ENCODE results near the gene PIGQ.

Gene PIGQ

DNA sequence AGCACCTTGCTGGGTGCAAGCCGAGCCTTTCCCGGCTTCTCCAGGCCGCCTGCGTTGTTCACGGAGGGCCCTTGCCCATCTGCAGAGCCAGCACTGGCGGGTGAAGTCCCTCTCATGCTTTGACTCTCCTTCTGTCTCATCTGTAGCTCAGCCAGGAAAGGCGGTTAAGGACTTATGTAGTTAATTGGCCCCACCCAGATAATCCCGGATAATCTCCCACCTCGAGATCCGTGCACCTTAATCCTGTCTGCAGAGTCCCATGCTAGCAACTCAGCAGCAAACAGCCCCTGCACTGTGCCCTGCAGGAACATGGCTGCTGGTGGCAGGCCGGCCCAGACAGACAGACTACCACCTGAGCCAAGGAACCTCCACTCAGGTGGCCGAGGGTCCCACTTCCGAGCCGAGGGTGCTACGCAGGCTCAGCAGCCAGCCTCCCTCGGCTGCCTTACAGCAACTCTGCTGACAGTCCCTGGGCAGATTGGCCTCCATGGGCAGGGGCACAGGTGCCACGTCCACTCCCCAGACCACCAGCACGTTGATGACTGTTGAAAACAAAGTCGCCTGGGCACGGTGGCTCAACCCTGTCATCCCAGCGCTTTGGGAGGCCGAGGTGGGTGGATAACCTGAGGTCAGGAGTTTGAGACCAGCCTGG, 37.0 kb downstream of the PIGQ start:
- DNase-seq (ENCODE audit: low spot score), result peak; percentile 46

DNA sequence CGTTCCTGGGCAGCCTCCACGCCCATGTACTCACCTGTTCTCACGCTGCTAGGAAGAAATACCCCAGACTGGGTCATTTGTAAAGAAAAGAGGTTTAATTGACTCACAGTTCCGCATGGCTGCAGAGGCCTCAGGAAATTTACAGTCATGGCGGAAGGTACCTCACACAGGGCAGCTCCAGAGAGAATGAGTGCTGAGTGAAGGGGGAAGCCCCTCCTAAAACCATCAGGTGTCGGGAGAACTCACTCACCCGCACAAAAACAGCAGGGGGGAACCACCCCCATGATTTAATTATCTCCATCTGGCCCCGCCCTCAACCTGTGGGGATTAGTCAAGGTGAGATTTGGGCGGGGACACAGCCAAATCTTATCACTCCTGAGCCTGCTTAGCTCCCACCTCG, 38.3 kb downstream of the PIGQ start:
- no peak for DNase-seq (ENCODE audit: low spot score)

DNA sequence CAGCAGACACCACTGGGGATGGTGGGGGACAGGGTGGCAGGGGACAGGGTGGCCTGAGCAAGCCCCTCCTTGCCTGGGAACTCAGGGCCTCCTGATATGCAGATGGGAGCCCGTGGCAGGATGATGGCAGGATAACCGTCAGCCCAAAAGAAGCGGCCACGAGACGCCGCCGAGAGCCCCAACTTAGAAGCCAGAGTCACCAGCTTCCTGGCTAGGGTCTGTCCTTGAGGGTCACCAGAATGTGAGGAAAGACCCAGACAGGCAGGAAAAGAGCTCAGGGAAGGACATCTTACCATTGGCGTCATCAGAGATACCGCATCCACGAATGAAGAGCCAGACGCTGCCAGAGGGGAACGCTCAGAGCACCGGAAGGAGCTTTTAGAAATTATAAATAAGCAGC, 39.5 kb downstream of the PIGQ start:
- no peak for DNase-seq (ENCODE audit: low spot score)

DNA sequence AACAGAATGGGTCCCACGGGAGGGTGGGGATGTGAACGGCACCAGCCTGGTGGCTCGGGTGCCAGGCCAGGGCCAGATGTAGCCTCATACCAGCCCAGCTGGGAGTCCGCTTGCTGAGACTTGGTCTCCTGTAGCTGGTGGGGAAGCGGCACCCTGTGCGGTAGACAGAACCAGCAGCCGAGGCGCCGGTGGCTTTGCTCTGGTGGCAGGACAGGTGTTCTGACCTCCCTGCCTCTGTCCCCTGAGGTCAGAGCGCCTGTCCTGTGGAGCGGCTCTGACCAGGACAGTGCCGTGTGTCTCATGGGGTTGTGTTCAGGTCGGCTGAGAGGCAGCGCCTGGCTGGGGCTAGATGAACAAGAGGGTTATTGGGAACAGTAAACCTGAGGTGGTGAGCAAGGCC, 40.2 kb downstream of the PIGQ start:
- no peak for DNase-seq (ENCODE audit: low spot score)

DNA sequence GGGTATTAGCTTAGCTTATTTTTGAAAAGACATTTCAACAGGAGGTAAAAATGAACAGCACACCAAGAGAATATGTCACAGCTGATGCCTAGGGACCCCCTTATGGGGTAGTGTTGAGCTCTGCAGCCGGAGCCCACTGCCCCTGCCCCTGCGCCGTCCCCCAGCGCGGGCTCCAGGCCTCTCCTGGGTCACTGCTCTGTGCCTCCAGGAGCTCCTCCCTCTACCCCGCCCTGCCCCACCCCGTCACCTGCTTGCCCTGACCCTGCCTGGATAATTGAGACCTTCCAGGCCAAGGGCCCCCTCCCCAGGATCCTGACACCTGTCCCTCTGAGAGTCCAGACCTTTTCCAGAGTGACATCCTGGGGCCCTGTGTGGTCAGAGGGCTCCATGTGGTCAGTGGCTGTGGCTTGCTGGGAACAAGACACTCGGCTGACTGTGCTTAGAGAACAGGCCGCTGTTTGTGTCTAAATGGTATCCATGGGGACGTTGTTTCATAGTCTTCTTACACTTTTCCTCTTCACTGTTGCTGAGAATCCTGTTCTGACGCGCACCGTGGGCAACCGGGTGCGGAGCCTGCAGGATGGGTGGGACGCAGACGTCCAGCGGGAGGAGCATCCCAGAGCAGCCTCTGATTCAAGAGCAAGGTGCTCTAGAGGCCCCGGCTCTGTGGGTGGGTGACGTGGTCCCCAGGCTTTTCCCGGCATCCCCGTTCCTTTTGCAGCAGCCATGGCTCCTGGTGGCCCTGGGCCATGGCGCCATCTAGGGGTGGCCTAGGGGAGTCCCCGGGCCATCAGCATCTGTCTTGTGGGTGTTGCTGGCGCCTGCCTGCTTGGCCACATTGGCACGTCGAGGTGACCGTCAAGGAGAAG, 41.0 kb downstream of the PIGQ start:
- DNase-seq (ENCODE audit: low spot score), result peak; percentile 69

DNA sequence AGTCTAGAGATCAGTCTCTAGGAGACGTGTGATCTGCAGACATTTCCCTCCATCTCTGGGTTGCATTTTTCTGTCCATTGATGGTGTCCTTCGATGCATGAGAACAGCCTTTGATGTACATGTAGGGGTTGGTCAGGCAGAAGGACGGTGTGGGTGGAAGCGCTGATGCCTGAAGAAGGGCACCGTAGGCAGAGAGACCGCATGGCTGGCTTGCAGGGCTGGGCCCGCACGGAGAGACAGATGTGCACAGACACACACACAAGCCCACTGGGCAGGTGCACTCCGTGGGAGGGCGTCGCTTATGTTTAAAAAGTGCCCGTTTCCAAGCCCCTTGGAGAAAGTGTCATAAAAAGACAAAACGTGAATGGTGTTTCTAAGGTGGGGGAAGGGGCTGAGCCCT, 45.4 kb downstream of the PIGQ start:
- DNase-seq (ENCODE audit: low spot score), result no peak

DNA sequence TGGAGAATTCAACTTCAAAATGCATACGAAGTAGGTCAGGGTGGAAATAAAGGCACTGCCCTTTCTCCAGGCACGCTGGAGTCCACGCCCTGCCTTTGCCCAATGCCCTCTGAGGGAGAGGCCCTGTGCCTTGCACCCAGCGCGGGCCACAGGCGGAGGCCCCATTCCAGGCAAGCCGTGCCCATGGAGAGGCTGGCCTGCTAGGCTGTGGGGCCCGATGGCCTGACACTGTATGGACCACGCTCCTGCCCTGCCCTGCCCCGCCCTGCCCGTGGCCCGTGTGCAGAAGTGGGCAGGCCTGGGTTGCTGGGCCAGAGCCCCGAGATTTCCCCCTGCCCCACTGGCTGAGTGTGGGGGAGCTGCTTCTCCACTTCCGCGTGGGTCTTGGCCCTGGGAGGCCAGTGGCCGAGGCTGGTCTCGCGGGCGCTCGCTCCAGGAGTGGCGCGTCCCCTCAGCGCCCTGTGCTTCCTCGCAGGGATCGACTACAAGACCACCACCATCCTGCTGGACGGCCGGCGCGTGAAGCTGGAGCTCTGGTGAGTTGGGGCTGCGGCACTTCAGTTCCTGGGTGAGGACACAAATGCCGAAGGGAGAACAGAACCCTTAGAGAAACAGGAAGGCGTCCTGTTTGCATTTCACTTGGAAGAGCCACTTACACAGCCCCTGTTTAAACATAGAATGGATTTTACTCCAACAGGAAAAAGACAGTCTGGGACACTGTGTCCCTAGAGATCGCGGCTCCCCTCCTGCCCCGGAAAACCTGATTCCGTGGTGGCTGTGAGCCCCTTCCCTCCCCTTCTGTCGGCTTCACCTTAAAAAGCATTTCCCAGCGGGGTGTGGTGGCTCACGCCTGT, 47.2 kb downstream of the PIGQ start:
- no peak for DNase-seq (ENCODE audit: low spot score)

DNA sequence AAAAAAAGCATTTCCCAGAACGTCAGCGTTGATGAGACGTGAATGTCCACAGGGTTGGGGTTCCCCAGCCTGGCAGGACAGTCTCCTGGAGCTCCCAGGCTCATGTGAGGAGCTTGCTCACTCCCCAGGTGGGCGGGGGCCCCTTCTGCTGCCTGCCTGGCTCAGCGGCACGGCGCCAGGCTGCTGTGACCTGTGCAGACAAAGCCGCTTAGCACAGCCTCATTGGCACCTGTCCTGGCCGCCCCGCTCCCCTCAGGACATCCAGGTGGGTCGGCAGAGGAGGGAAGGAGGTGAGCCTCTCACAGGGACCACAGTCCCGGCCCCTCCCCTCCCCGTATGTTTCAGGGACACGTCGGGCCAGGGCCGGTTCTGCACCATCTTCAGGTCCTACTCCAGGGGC, 48.1 kb downstream of the PIGQ start:
- no peak for DNase-seq (ENCODE audit: low spot score)

DNA sequence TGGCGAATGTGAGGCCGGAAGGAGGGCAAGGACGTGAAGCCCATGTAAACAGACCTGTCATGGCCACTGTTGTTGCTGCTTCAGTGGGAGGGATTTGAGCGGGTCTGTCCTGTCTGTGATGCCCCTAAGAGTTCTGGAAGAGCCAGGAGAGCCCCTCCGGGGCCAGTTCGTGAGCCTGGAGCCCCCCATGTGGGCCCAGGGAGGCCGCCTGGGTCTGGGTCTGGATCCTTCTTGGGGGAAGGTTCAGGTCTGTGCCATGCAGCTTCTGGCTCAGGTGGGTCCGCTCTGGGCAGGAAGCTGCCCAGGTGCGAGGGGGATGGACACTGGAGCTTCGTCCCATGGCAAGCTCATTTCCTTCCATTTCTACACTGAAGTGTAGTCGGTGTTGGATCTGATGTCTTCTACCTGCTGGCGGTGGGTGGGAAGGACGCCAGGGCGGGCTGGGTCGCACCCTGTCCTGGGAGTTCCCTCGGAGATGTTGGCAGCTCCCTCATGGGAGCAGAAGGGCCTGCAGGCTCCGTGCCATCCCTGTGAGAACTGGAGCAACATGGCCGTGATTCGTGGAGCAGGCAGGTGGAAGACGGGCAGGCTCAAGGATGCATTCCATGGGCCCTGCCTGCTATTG, 49.8 kb downstream of the PIGQ start:
- DNase-seq (ENCODE audit: low spot score), result peak; percentile 90

DNA sequence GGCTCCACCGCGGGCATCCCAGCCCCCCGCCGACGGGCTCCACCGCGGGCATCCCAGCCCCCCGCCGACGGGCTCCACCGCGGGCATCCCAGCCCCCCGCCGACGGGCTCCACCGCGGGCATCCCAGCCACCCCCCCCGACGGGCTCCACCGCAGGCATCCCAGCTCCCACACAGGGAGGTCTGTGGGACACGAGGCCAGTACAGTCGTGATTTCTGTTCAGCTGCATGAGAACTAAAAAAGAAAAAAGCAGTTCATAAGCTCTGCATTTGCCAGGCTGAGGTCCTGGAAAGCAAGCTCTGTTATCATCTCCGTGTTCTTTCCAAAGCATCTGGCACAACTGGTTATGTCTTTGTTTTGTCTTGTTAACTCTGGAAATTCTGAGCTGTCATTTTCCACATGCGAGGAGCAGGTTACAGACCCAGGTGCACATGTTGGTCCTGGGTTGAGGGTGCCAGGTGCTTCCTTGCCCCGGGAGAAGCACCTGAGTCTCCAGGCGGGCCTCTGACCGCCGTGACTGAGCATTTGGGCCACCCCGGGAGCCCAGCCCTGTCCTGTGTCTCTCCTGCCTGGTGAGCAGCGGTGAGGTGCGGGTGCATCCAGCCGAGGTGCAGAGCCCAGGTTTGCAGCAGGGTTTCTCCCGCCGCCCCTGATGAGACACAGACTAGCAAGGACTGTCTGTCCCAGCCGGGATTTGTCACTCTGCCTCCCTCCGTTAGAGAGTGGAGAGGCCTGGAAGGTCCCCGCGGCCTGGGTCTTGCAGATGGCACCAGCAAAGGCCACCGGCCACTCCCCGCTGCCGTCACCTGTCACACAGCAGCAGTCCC, 51.1 kb downstream of the PIGQ start:
- no peak for DNase-seq (ENCODE audit: low spot score)

DNA sequence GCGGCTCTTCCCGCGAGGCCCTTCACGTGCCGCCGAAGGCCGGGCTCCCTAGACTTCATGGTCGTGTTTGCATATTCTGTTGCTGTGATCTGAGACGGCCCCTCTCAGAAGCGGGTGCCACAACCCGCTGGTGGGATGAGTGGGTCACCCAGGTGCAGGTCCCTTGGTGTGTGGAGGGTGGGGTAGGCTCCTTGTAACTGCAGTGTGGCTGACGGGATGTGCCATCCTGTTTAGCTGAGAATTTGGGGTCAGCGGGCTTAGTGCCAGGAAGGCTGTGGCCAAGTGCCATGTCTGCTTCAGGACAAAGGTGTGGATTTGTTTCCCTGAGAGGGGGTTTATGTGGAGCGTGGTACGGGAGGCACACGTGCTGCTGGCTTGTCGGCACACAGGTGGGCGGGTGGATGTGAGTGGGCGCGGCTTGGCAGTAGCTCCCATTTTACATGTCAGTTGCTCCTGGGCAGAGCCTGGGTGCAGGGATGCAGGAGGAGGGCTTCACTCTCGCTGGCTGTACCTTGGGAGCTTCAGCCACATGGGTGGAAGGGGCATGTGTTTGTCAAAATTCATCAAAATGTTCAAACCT, 51.8 kb downstream of the PIGQ start:
- DNase-seq (ENCODE audit: low spot score), result peak; percentile 82

DNA sequence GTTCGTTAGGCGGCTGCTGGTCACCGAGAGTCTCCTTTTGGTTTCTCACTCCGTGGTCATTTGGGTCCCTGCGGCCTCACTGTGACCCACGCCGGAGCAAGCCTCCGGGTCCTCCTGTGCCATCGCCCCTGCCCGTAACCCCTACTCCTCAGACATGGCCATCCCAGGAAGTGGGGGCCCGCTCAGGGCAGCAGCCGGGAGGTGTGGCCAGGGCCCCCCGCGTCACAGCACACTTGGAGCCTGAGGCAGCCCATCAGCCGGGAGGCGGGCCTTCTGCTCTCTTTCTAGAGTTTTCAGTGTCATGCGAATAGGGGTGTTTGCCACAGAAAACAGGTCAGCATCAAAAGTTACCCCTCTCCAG, 53.1 kb downstream of the PIGQ start:
- no peak for DNase-seq (ENCODE audit: low spot score)

DNA sequence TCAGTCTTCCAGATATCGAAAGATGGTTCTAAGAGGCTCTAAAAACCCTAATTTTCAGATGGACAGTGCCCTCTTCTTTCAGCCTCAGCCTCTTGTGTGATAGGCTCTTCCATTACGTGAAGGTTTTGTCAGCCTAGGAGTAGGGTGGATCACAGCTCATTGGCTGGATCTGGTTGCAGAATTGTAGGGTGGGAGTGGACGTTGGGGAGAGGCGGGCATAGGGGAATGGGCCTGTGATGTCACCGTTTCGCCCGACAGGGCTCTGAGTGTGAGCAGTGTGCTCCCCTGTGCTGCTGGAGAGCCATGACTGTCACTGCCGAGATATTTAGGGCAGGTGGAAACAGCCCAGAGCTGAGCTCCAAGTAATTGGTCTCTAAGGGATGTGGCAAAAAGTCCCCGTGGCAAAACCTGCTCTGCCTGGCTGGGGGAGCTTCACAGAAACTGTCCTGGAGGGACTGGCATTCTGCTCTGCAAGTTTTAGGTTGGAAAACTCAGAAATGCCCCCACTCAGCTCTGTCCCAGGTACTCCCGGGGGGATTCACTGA, 54.8 kb downstream of the PIGQ start:
- peak; percentile 57 for DNase-seq (ENCODE audit: low spot score)

DNA sequence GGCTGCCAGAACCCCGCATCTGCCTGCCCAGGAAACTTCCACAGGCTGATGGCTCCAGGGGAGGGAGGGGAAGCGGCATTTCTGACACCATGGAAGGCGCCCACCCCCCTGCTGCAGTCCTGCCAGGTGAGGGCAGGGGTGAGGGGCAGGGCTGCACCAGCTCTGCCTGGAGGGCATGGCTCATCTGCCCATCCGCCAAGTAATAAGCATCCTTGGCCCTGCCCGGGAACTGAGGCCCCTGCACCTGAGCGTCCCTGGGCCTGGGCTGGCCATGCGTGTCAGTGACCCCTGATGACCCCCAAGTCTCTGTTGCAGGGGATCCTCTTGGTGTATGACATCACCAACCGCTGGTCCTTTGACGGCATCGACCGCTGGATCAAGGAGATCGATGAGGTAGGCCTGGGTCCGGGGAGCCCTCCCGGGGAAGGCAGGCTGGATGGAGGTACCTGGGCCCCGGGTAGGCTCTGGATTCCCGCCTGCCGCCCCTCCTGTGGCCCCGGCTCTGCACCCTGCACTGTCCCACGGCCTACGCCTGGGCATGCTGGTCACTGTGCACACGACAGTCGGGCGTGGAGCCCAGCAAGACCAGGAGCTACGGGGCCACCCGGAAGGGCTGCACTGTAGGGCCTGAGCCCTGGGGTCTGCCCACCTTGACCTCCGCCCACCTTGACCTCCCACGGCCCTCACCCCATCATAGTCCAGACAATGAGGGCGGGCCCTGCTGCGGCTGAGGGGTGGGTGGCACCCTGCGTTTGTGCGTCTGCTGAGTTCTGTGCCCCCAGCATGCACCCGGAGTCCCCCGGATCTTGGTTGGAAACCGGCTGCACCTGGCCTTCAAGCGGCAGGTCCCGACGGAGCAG, 55.6 kb downstream of the PIGQ start:
- no peak for DNase-seq (ENCODE audit: low spot score)

DNA sequence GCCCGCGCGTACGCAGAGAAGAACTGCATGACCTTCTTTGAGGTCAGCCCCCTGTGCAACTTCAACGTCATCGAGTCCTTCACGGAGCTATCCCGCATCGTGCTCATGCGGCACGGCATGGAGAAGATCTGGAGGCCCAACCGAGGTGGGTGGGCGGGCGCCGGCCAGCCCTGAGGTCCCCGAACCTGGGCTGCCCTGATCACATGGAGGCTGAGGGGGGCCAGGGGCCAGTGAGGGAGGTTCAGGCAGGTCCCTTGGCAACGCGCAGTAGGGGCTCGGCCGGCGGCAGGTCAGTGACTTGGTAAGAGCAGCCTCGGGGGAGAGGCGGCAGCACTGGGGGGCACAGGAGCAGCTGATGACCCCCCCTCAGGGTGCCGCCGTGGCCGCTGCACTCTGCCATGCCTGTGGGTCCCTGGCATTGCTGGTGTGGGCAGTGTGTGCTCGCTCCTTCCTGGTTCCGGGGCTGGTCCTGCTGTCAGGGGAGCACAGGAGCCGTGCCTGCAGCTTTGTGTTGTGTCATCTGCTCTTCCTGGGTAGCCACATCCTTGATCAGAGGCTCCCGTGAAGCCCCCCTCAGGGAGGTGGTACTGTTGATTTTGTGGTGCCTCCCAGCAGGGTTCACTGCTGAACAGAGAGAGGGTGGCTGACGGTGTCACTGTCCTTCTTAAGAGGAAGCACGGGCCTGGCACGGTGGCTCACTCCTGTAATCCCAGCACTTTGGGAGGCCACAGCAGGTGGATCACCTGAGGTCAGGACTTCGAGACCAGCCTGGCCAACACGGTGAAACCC, 56.4 kb downstream of the PIGQ start:
- DNase-seq (ENCODE audit: low spot score), result no peak

DNA sequence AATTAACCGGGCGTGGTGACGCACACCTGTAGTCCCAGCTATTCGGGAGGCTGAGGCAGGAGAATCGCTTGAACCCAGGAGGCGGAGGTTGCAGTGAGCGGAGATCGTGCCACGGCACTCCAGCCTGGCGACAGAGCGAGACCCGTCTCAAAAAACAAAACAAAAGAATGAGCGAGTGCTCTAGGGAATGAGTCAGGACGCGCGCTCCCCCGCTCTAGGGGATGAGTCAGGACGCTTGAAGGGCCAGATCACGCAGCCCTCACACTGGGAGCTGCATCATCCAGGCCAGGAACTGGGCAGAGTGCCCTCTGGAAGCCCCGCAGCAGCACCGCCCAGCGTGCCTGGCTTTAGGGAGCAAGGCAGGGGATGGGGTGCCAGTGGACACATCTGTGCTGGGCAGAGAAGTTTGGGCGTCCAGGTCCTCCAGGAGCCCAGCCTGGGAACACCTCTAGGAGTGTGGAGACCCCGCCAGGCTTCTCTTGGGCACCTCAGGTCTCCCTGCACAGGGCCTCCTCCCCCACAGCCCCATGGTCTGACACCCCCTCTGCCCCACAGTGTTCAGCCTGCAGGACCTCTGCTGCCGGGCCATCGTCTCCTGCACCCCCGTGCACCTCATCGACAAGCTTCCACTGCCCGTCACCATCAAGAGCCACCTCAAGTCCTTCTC, 57.2 kb downstream of the PIGQ start:
- DNase-seq (ENCODE audit: low spot score), result no peak

DNA sequence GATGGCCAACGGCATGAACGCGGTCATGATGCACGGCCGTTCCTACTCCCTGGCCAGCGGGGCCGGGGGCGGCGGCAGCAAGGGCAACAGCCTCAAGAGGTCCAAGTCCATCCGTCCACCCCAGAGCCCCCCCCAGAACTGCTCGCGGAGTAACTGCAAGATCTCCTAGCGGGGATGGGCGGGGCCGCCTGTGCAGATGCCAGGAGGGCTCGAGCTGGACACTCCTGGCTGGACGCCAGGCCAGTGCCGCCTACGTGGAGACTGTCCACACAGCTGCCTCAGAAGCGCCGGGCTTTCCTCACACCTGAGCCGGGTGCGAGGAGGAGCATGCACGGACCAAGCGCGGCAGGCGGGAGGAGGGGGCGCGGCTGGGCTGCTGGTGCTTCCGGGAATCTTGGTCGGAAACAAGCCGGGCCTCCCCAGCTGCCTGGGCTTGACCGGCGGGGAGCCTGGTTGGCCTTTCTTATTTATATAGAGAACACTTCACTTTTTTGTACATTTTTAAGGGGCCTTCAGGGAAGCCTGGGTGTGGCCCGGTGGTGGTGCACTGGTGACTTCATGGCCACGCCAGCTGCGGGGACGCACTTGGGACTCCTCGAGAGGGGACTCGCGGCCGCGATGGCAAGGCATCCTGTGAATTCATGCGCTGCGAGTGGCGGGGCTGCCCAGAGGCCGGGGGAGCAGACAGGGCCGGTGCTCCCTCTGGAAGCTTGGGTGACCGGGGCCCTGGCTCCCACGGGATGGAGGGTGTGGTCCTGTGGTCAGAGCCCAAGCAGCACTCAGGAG, 57.9 kb downstream of the PIGQ start:
- DNase-seq (ENCODE audit: low spot score), result no peak

Measured in cerebellar cortex (tissue), 1 donor.